HepG2 (cell line): ENCODE measurements around the gene RILPL1. TPM values are rescaled to one million over a fixed set of nuclear protein-coding genes. Genes with fewer than 3 reads are reported as not detected.

ENCODE experiments used
- DMAP1 ChIP-seq: IDR thresholded peaks from 2 replicates; pipeline ENCODE4 v1.6.1; 2016
- GPN1 ChIP-seq: sonication (generic); formaldehyde crosslinking; IDR thresholded peaks from 2 replicates; pipeline ENCODE4 v1.5.1; 2020; ENCODE audit warnings: missing genetic modification reagents, borderline replicate concordance
- KLF12 ChIP-seq: sonication (generic); formaldehyde crosslinking; IDR thresholded peaks from 2 replicates; pipeline ENCODE4 v1.4.0; 2020; ENCODE audit warnings: missing genetic modification reagents, borderline replicate concordance
- MYC ChIP-seq: sonication (generic); formaldehyde crosslinking; IDR thresholded peaks from 2 replicates; pipeline ENCODE4 v1.9.0; 2021; ENCODE audit warnings: missing genetic modification reagents, borderline replicate concordance
- RARA ChIP-seq: IDR thresholded peaks from 2 replicates; pipeline ENCODE4 v1.6.1; 2016; ENCODE audit warnings: missing genetic modification reagents, missing compliant biosample characterization
- RBM39 ChIP-seq: fragments of 200-400 bp; formaldehyde crosslinking; IDR thresholded peaks from one replicate; pipeline ENCODE4 v1.6.1; 2018; ENCODE audit warnings: antibody characterized with exemption, mild to moderate bottlenecking, low read depth, low read length; ENCODE audit not compliant: poor library complexity, severe bottlenecking
- SP4 ChIP-seq: sonication (generic); formaldehyde crosslinking; IDR thresholded peaks from 2 replicates; pipeline ENCODE4 v1.8.1; 2023; ENCODE audit warnings: mild to moderate bottlenecking, missing genetic modification reagents
- ZFAT ChIP-seq: sonication (generic); formaldehyde crosslinking; conservative IDR thresholded peaks from 2 replicates; pipeline ENCODE4 v1.8.1; 2023; ENCODE audit warnings: missing genetic modification reagents, inconsistent platforms
- ZKSCAN5 ChIP-seq: sonication (generic); formaldehyde crosslinking; IDR thresholded peaks from 2 replicates; pipeline ENCODE4 v1.5.1; 2020; ENCODE audit warnings: mild to moderate bottlenecking, missing genetic modification reagents
- ZNF274 ChIP-seq: sonication (generic); formaldehyde crosslinking; IDR thresholded peaks from 2 replicates; pipeline ENCODE4 v1.5.1; 2020; ENCODE audit warnings: mild to moderate bottlenecking, missing genetic modification reagents
- ZNF460 ChIP-seq: sonication (generic); formaldehyde crosslinking; IDR thresholded peaks from 2 replicates; pipeline ENCODE4 v1.5.1; 2020; ENCODE audit warnings: missing genetic modification reagents, mild to moderate bottlenecking, borderline replicate concordance
- ZNF556 ChIP-seq: sonication (generic); formaldehyde crosslinking; IDR thresholded peaks from 2 replicates; pipeline ENCODE4 v1.4.0; 2020; ENCODE audit warnings: mild to moderate bottlenecking, missing genetic modification reagents, borderline replicate concordance
- ZNF768 ChIP-seq: sonication (generic); formaldehyde crosslinking; IDR thresholded peaks from 2 replicates; pipeline ENCODE4 v1.4.0; 2020; ENCODE audit warnings: missing genetic modification reagents
- ZNF782 ChIP-seq: sonication (generic); formaldehyde crosslinking; IDR thresholded peaks from 2 replicates; pipeline ENCODE4 v1.4.0; 2020; ENCODE audit warnings: missing genetic modification reagents, mild to moderate bottlenecking, borderline replicate concordance
- ZSCAN20 ChIP-seq: sonication (generic); formaldehyde crosslinking; IDR thresholded peaks from 2 replicates; pipeline ENCODE4 v1.4.0; 2020; ENCODE audit warnings: missing genetic modification reagents, mild to moderate bottlenecking, borderline replicate concordance
- ZSCAN21 ChIP-seq: sonication (generic); formaldehyde crosslinking; IDR thresholded peaks from 2 replicates; pipeline ENCODE4 v1.8.0; 2022; ENCODE audit warnings: mild to moderate bottlenecking, missing genetic modification reagents, moderate library complexity, borderline replicate concordance
- polyA plus RNA-seq, 8 experiments: library from polyadenylated mRNA; depleted of rRNA in 3 of 8; stranded (reverse) in 7 of 8; unstranded in 1 of 8; fragments of >200 nt; fragmentation: Illumina TruSeq in 4 of 8; extraction: Trizol in 4 of 8; gene quantifications; 2 replicates each; pipeline versions ENCODE4 v1.2.1 to v1.2.3, GENCODE V29; 2011 to 2016; ENCODE audit warnings: low read depth in 4 of 8, missing spikeins in 1 of 8, mixed read lengths in 1 of 8; ENCODE audit not compliant: insufficient read depth in 1 of 8
- total RNA-seq, 5 experiments: library from RNA; depleted of rRNA; stranded (reverse); fragments of >200 nt; fragmentation: Illumina TruSeq; extraction: Trizol; gene quantifications; 2 replicates each; pipeline ENCODE4 v1.2.3, GENCODE V29; 2016; ENCODE audit warnings: low read depth in 1 of 5
- TF ChIP-seq, protein P1 (sequence below): IDR thresholded peaks from 2 replicates; pipeline ENCODE4 v1.6.1; 2016; ENCODE audit warnings: low read depth
- TF ChIP-seq, protein P2 (sequence below): sonication (generic); formaldehyde crosslinking; IDR thresholded peaks from 2 replicates; pipeline ENCODE4 v1.4.0; 2020; ENCODE audit warnings: missing genetic modification reagents
- TF ChIP-seq, protein P3 (sequence below), 2 experiments: sonication (generic) in 1 of 2; formaldehyde crosslinking in 1 of 2; IDR thresholded peaks; 2 replicates each; pipeline versions ENCODE4 v1.4.0 to v1.6.1; 2018 to 2020; ENCODE audit warnings: missing genetic modification reagents in 2 of 2, borderline replicate concordance in 1 of 2, low read depth in 1 of 2, mild to moderate bottlenecking in 1 of 2, missing biosample characterization in 1 of 2

The RILPL1 gene
- total and polyA plus RNA-seq, 2 of the 13 experiments (the other 11 are each of a cell fraction or from before 2014, with no cell fraction given), result 5.8 to 28.4 TPM

DNA sequence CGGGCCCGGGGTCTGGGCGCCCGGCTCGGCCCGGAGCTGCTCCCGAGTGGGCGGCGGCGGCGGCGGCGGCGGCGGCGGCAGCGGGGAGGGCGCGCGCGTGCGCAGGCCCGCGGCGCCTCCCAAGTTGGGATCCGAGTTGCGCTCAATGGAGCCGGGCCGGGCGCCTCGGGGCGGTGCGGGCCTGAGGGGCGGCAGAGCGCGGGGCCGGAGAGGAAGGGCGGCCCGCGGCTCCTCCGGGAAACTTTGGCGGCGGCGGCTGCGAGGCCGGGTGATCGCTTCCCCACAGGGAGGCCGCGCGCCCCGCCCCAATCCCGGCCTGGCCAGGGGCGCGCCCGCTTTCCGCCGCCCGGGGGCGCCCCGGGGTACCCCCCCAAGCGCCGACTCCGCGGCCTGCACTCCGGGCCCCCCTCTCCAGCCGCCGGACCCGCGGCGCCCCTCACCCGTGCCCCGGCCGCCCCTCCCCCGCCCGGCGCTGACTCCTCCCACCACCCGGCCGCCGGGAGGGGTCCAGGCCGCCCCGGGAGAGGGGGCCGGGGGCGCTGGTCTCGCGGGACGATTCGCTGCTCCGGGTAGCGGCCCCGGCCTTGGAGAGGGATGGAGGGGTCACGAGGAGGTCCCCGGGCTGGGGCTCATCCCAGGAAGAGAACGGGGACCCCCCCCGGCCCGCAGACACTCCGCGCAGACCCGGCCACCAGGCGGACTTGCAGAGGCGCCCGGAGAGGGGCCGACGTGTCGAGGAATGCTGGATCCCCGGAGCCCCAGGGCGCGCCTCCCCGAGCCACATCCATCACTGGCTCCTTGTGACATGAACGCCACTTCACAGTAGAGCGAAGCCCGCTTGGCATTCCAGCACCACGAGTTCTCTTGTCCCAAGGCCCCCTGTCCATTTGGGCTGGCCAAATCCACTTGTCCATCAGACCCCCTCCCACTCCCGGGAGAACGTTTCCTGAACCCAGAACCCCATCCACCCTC is at the start of gene RILPL1 (continued):
- TF ChIP-seq, protein P1, sequence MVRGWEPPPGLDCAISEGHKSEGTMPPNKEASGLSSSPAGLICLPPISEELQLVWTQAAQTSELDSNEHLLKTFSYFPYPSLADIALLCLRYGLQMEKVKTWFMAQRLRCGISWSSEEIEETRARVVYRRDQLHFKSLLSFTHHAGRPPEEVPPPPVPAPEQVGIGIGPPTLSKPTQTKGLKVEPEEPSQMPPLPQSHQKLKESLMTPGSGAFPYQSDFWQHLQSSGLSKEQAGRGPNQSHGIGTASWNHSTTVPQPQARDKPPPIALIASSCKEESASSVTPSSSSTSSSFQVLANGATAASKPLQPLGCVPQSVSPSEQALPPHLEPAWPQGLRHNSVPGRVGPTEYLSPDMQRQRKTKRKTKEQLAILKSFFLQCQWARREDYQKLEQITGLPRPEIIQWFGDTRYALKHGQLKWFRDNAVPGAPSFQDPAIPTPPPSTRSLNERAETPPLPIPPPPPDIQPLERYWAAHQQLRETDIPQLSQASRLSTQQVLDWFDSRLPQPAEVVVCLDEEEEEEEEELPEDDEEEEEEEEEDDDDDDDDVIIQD (CRISPR knock-in tag), result no peak
- peak; percentile 54 for TF ChIP-seq DMAP1 (CRISPR knock-in tag)
- no peak for TF ChIP-seq ZFAT (CRISPR knock-in tag)
- TF ChIP-seq GPN1 (CRISPR knock-in tag), result no peak
- TF ChIP-seq, protein P2, sequence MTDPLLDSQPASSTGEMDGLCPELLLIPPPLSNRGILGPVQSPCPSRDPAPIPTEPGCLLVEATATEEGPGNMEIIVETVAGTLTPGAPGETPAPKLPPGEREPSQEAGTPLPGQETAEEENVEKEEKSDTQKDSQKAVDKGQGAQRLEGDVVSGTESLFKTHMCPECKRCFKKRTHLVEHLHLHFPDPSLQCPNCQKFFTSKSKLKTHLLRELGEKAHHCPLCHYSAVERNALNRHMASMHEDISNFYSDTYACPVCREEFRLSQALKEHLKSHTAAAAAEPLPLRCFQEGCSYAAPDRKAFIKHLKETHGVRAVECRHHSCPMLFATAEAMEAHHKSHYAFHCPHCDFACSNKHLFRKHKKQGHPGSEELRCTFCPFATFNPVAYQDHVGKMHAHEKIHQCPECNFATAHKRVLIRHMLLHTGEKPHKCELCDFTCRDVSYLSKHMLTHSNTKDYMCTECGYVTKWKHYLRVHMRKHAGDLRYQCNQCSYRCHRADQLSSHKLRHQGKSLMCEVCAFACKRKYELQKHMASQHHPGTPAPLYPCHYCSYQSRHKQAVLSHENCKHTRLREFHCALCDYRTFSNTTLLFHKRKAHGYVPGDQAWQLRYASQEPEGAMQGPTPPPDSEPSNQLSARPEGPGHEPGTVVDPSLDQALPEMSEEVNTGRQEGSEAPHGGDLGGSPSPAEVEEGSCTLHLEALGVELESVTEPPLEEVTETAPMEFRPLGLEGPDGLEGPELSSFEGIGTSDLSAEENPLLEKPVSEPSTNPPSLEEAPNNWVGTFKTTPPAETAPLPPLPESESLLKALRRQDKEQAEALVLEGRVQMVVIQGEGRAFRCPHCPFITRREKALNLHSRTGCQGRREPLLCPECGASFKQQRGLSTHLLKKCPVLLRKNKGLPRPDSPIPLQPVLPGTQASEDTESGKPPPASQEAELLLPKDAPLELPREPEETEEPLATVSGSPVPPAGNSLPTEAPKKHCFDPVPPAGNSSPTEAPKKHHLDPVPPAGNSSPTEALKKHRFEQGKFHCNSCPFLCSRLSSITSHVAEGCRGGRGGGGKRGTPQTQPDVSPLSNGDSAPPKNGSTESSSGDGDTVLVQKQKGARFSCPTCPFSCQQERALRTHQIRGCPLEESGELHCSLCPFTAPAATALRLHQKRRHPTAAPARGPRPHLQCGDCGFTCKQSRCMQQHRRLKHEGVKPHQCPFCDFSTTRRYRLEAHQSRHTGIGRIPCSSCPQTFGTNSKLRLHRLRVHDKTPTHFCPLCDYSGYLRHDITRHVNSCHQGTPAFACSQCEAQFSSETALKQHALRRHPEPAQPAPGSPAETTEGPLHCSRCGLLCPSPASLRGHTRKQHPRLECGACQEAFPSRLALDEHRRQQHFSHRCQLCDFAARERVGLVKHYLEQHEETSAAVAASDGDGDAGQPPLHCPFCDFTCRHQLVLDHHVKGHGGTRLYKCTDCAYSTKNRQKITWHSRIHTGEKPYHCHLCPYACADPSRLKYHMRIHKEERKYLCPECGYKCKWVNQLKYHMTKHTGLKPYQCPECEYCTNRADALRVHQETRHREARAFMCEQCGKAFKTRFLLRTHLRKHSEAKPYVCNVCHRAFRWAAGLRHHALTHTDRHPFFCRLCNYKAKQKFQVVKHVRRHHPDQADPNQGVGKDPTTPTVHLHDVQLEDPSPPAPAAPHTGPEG (CRISPR knock-in tag), result 0 out of 2 replicates have a peak, but pooled peaks have one; percentile 15
- TF ChIP-seq, protein P3, sequence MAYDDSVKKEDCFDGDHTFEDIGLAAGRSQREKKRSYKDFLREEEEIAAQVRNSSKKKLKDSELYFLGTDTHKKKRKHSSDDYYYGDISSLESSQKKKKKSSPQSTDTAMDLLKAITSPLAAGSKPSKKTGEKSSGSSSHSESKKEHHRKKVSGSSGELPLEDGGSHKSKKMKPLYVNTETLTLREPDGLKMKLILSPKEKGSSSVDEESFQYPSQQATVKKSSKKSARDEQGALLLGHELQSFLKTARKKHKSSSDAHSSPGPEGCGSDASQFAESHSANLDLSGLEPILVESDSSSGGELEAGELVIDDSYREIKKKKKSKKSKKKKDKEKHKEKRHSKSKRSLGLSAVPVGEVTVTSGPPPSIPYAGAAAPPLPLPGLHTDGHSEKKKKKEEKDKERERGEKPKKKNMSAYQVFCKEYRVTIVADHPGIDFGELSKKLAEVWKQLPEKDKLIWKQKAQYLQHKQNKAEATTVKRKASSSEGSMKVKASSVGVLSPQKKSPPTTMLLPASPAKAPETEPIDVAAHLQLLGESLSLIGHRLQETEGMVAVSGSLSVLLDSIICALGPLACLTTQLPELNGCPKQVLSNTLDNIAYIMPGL (CRISPR knock-in tag; IDR thresholded peaks at IDR 0.05; ENCODE audit: borderline replicate concordance in 1 of 2, low read depth in 1 of 2), result peak in 1 of 2 experiments; percentile 6; a peak in 1 of 4 replicates
- TF ChIP-seq ZNF782, result peak; percentile 42; the same call in 1 of the 2 replicates
- peak; percentile 23; the same call in 1 of the 2 replicates for TF ChIP-seq KLF12 (CRISPR knock-in tag)
- no peak for TF ChIP-seq ZSCAN21 (CRISPR knock-in tag)
- TF ChIP-seq ZNF556 (CRISPR knock-in tag), result 0 out of 2 replicates have a peak, but pooled peaks have one; percentile 42
- peak; percentile 50; the same call in 1 of the 2 replicates for TF ChIP-seq RARA (CRISPR knock-in tag)
- no peak for TF ChIP-seq ZNF274
- TF ChIP-seq ZSCAN20 (CRISPR knock-in tag), result 0 out of 2 replicates have a peak, but pooled peaks have one; percentile 38
- no peak for TF ChIP-seq ZNF460 (CRISPR knock-in tag)
- TF ChIP-seq ZNF768, result no peak
- TF ChIP-seq ZKSCAN5 (CRISPR knock-in tag), result no peak
- peak; percentile 17; the same call in 1 of the 2 replicates for TF ChIP-seq MYC (CRISPR knock-in tag)
- 0 out of 2 replicates have a peak, but pooled peaks have one; percentile 22 for TF ChIP-seq SP4 (CRISPR knock-in tag)
- TF ChIP-seq RBM39, result peak; percentile 19
